GM12801 (cell line): ENCODE results near the gene LYZL2.

Experiments used
- CTCF ChIP-seq: IDR thresholded peaks from one replicate; pipeline ENCODE4 v1.5.1; 2011; ENCODE audit warnings: control low read depth; ENCODE audit not compliant: insufficient read length; ENCODE audit errors: extremely low read depth

Gene LYZL2

DNA sequence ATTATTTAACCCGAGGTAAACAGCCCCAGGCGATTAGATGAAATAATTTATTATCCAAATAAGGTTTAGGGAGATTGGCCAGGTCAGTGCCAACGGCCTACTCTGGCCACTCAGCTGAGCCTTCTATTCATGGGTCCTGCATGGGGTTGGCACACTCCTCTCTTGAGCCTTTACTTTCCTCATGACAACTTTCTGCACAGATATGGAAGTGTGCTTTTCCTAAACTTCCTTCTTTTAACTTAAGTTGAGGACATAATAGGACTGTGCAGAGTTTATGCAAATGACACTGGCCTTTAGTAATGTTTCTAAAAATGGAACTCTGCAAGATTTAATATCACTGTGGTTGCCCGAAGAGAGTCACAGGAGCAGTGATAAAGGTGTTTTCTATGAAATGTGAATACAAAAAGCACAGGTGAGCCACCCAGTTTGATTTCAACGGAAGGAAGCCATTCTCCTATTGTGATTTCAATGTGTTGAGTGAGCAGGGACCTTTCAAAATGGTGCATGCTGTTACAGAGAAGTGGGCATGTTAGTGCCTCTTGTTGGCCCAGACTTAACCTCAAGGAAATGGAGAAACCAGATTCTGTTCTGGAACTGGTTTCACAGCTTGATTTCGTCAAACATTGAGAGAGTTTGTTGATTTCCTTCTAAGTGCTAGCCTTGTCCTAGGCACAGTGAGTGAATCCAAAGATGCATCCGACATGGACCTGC lies 55.7 kb downstream of the LYZL2 start:
- TF ChIP-seq CTCF: no peak

GRCh38 chr10:30565449-30565848 lies 64.1 kb downstream of the LYZL2 start:
- TF ChIP-seq CTCF: no peak

DNA sequence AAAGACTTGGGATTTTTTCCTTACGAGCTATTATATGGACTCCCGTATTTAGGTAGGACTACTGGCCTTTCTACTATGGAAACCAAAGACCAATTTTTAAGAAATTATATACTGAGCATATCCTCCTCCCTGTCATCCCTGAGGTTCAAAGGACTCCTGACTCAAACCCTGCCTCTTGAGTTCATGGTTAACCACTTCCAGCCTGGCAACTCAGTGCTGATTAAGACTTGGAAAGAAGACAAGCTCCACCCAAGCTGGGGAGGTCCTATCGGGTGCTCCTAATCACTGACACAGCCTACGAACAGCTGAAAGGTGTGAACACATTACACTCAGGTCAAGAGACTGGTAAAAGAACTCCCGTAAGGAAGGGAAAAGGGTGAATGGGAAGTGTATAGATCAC lies 66.8 kb downstream of the LYZL2 start:
- no peak for TF ChIP-seq CTCF
